Stimulated activated CD4-positive, alpha-beta T cell treated with anti-CD3 and anti-CD28 coated beads, Interleukin-2, amount 100 ng/mL, for 4 hours (primary cell): ENCODE results near the gene FAM120A.

ENCODE experiments used
- DNase-seq: peaks from one replicate; pipeline ENCODE4 v3.0.0-alpha.2; 2020; ENCODE audit warnings: low read depth

Gene FAM120A

GRCh38 chr9:93594041-93594756 lies 142.7 kb downstream of the FAM120A start:
- DNase-seq = no peak

GRCh38 chr9:93595461-93595860 lies 144.0 kb downstream of the FAM120A start:
- no peak for DNase-seq

GRCh38 chr9:93595861-93596365 lies 144.4 kb downstream of the FAM120A start:
- no peak for DNase-seq

- no peak for DNase-seq
Measured at GRCh38 chr9:93596399-93596798, 144.9 kb downstream of the FAM120A start.

GRCh38 chr9:93597142-93597706 lies 145.7 kb downstream of the FAM120A start:
- no peak for DNase-seq

GRCh38 chr9:93597871-93598646 lies 146.6 kb downstream of the FAM120A start:
- no peak for DNase-seq

- no peak for DNase-seq
Measured at GRCh38 chr9:93598647-93599241, 147.3 kb downstream of the FAM120A start.

- DNase-seq = no peak
Measured at GRCh38 chr9:93599571-93600403, 148.3 kb downstream of the FAM120A start.

- no peak for DNase-seq
Measured at GRCh38 chr9:93600504-93600903, 149.0 kb downstream of the FAM120A start.

GRCh38 chr9:93601063-93601462 lies 149.6 kb downstream of the FAM120A start:
- no peak for DNase-seq

- no peak for DNase-seq
Measured at GRCh38 chr9:93601666-93602065, 150.2 kb downstream of the FAM120A start.

GRCh38 chr9:93603011-93603410 lies 151.5 kb downstream of the FAM120A start:
- DNase-seq = no peak

- DNase-seq = no peak
Measured at GRCh38 chr9:93603906-93604326, 152.4 kb downstream of the FAM120A start.

GRCh38 chr9:93606187-93606586 lies 154.7 kb downstream of the FAM120A start:
- DNase-seq = no peak

GRCh38 chr9:93610206-93610605 lies 158.7 kb downstream of the FAM120A start:
- no peak for DNase-seq

- DNase-seq = no peak
Measured at GRCh38 chr9:93612052-93612795, 160.7 kb downstream of the FAM120A start.

- no peak for DNase-seq
Measured at GRCh38 chr9:93612796-93613154, 161.3 kb downstream of the FAM120A start.

- no peak for DNase-seq
Measured at GRCh38 chr9:93613174-93613573, 161.7 kb downstream of the FAM120A start.

GRCh38 chr9:93613791-93614190 lies 162.3 kb downstream of the FAM120A start:
- no peak for DNase-seq

- no peak for DNase-seq
Measured at GRCh38 chr9:93614830-93615468, 163.5 kb downstream of the FAM120A start.
